AG09319 (cell line): Measurements from ENCODE around the gene SGCB.
"Not testable (repeated sequence)": the region's sequence is repeated elsewhere in the genome, so short reads cannot be mapped to it uniquely, and the experiment has no call there.

ENCODE experiments used
- DNase-seq: peaks from one replicate; pipeline ENCODE4 v3.0.0-alpha.2; 2010; ENCODE audit warnings: low read depth; ENCODE audit errors: extremely low read depth
- CTCF ChIP-seq: IDR thresholded peaks from 2 replicates; pipeline ENCODE4 v1.5.1; 2011; ENCODE audit warnings: low read depth, mild to moderate bottlenecking, inconsistent platforms, low read length, moderate library complexity

The SGCB gene

GRCh38 chr4:52038103-52038912, at the start of gene SGCB:
Gene SGCB (minus strand): TSS chr4:52038299. CDS start chr4:52038259, 40 bp downstream.
- no peak for DNase-seq
- TF ChIP-seq CTCF = no peak

GRCh38 chr4:52086425-52086824, 48.3 kb upstream of the SGCB start:
- not testable (repeated sequence) for DNase-seq

- TF ChIP-seq CTCF = no peak
- DNase-seq = no peak
These were observed 43.1 kb upstream of the SGCB start for GRCh38 chr4:52081216-52081615.

GRCh38 chr4:52079659-52080058, 41.6 kb upstream of the SGCB start:
- TF ChIP-seq CTCF = no peak
- DNase-seq = no peak

- TF ChIP-seq CTCF = no peak
- DNase-seq = no peak
These were observed 38.6 kb upstream of the SGCB start for GRCh38 chr4:52076731-52077130.

GRCh38 chr4:52071791-52072546, 33.9 kb upstream of the SGCB start:
- no peak for TF ChIP-seq CTCF
- DNase-seq = no peak

GRCh38 chr4:52069571-52069970, 31.5 kb upstream of the SGCB start:
- no peak for DNase-seq
- no peak for TF ChIP-seq CTCF

- peak; percentile 43 for DNase-seq
- TF ChIP-seq CTCF = no peak
These were observed 21.3 kb upstream of the SGCB start for GRCh38 chr4:52059372-52059771.
